Measurements from ENCODE around the gene UROD.

DNA sequence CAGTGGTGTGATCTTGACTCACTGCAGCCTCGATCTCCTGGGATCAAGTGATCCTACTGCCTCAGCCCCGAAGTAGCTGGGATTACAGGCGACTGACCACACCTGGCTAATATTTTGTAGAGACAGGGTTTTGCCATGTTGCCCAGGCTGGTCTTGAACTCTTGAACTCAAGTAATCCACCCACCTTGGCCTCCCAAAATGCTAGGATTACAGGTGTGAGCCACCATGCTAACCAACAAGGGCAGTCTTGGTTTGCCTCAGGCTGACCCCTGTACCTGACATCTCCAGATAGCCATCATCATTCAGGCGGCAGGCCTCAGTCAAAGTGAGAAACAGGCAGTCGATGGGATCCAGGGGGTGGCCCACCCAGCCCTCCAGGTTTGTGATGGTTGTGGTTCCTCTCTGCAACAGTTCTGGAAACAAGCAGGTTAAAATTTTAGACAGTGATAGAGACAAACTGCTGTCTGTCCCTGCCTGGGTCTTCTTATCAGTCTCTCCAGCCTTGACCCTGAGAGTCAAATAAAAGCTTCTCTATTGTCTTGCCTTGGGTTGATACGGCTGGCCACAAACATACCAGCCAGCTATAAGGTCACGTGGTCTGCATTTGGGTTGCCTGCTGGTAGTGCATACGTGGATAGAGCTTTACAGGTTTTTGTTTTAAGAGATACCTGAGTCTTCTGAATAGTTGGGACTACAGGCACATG lies 26.8 kb downstream of the UROD start:
- TF ChIP-seq, protein P1, sequence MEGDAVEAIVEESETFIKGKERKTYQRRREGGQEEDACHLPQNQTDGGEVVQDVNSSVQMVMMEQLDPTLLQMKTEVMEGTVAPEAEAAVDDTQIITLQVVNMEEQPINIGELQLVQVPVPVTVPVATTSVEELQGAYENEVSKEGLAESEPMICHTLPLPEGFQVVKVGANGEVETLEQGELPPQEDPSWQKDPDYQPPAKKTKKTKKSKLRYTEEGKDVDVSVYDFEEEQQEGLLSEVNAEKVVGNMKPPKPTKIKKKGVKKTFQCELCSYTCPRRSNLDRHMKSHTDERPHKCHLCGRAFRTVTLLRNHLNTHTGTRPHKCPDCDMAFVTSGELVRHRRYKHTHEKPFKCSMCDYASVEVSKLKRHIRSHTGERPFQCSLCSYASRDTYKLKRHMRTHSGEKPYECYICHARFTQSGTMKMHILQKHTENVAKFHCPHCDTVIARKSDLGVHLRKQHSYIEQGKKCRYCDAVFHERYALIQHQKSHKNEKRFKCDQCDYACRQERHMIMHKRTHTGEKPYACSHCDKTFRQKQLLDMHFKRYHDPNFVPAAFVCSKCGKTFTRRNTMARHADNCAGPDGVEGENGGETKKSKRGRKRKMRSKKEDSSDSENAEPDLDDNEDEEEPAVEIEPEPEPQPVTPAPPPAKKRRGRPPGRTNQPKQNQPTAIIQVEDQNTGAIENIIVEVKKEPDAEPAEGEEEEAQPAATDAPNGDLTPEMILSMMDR (conservative IDR thresholded peaks at IDR 0.05): no peak
- TF ChIP-seq ZFX (IDR thresholded peaks at IDR 0.05): no peak

All from C4-2B (cell line).